Mucosa of descending colon (tissue), 3 donors: ENCODE data around the gene COL9A3. TPM values are rescaled to one million over a fixed set of nuclear protein-coding genes. Genes with fewer than 3 reads are reported as not detected.
"Not testable (repeated sequence)": the region's sequence is repeated elsewhere in the genome, so short reads cannot be mapped to it uniquely, and the experiment has no call there.

Source experiments
- ATAC-seq: fragments of 200-7000 bp; cut with Tn5 transposase; one replicate; pipeline ENCODE4 v1.9.1; 2020; ENCODE audit warnings: mild to moderate bottlenecking, moderate library complexity
- DNase-seq, 3 donors: peaks; one replicate each; pipeline ENCODE4 v3.0.0-alpha.2; 2020
- H3K36me3 ChIP-seq: fragments of 200-600 bp; one replicate; pipeline ENCODE4 v1.8.0; 2021; ENCODE audit warnings: low read depth, mild to moderate bottlenecking
- H3K4me1 ChIP-seq: fragments of 200-600 bp; one replicate; pipeline ENCODE4 v1.8.0; 2021; ENCODE audit warnings: low read depth, mild to moderate bottlenecking
- H3K4me3 ChIP-seq: fragments of 200-600 bp; one replicate; pipeline ENCODE4 v1.8.0; 2021; ENCODE audit warnings: mild to moderate bottlenecking
- H3K9me3 ChIP-seq: fragments of 200-600 bp; one replicate; pipeline ENCODE4 v1.8.0; 2021; ENCODE audit warnings: mild to moderate bottlenecking
- intact Hi-C, 2 donors: fragments of 100-400 bp; cut with DNase I in 1 of 2; cut with micrococcal nuclease in 1 of 2; formaldehyde crosslinking; loops; one replicate each; pipeline versions ENCODE4 v1.11.0 to v1.11.1; 2022; cut with DNase I, micrococcal nuclease
- total RNA-seq, 3 donors: library from RNA; stranded (reverse); fragmentation: NEBNext Ultra II Directional in 2 of 3; extraction: Animal tissue kit (Norgen Biotek cat#: 25700) in 2 of 3; gene quantifications; one replicate each; pipeline versions ENCODE4 v1.2.1 to v1.2.4, GENCODE V29; 2021 to 2023
- TF ChIP-seq, protein P1 (sequence below): fragments of 200-600 bp; IDR thresholded peaks from one replicate; pipeline ENCODE4 v1.8.0; 2022; ENCODE audit warnings: antibody characterized with exemption, mild to moderate bottlenecking
- donor health status: DM: no; HTN: no; CAD: no; lungs with moderate emphysema.
- donor health status: DM: no; HTN: no; CAD: no.
- donor health status: DM: no; HTN: yes; CAD: no.

COL9A3 gene
- total RNA-seq, 3 donors from 2014 or later, result 0.70 to 12.4 (median 2.3) TPM

DNA sequence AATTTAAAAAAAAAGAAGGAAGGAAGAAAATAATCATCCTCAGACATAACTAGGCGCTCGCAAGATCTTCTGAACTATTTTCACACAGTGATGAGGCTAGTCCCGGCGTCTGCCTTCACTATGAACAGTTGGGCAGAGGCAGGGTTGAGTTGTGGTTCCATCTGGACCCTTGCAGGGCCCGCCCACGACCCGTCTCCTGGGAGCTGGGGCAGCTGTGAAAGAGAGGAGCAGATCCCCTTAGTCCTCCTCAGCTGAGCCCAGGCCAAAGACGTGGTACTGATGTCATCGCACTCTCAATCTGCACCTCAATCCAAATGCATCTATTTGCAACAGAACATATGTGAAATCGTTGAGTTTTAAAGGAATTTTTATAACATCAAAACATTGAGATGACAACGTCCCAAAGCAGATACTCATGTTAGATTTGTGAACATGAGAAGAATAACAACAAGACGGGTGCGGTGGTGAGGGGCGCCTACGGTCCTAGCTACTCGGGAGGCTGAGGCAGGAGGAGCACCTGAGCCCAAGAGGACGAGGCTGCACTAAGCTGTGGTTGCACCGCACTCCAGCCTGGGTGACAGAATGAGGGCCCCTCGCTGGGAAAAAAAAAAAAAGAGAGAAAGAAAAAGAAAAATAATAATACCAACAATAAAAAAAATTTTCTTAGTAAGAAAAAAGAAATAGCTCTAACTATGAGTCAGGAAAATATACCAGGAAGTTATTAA is 29.5 kb downstream of the COL9A3 start:
- Histone ChIP-seq H3K4me3 (no peak overlapping the region), H3K9me3 (no peaks in the 10 kb centered on the region), H3K36me3 (no peaks in the 10 kb centered on the region), H3K4me1 (no peaks in the 10 kb centered on the region)
- ATAC-seq (no peak), DNase-seq (no peak)
- TF ChIP-seq, protein P1, sequence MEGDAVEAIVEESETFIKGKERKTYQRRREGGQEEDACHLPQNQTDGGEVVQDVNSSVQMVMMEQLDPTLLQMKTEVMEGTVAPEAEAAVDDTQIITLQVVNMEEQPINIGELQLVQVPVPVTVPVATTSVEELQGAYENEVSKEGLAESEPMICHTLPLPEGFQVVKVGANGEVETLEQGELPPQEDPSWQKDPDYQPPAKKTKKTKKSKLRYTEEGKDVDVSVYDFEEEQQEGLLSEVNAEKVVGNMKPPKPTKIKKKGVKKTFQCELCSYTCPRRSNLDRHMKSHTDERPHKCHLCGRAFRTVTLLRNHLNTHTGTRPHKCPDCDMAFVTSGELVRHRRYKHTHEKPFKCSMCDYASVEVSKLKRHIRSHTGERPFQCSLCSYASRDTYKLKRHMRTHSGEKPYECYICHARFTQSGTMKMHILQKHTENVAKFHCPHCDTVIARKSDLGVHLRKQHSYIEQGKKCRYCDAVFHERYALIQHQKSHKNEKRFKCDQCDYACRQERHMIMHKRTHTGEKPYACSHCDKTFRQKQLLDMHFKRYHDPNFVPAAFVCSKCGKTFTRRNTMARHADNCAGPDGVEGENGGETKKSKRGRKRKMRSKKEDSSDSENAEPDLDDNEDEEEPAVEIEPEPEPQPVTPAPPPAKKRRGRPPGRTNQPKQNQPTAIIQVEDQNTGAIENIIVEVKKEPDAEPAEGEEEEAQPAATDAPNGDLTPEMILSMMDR, result no peak
- intact Hi-C loops, result no loop called here

DNA sequence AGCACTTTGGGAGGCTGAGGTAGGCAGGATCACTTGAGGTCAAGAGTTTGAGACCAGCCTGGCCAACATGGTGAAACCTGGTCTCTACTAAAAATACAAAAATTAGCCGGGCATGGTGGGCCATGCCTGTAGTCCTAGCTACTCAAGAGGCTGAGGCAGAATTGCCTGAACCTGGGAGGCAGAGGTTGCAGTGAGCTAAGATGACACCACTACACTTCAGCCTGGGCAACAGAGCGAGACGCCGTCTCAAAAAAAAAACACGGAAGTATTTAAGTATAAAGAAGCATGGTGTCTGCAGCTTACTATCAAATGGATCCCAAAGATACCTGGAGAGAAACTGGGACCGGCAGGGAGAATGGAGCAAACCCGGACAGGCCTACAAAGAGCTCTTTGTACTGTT is 32.1 kb downstream of the COL9A3 start:
- H3K4me3 ChIP-seq, intact Hi-C loops, H3K9me3 ChIP-seq, H3K4me1 ChIP-seq, DNase-seq, ATAC-seq, H3K36me3 ChIP-seq: not testable (repeated sequence)

GRCh38 chr20:62849431-62849830 is 32.6 kb downstream of the COL9A3 start:
- DNase-seq (no peak), ATAC-seq (no peak)
- intact Hi-C loops, result no loop called here
- Histone ChIP-seq H3K9me3 (no peaks in the 10 kb centered on the region), H3K36me3 (no peaks in the 10 kb centered on the region), H3K4me1 (no peaks in the 10 kb centered on the region), H3K4me3 (no peak overlapping the region)
- TF ChIP-seq, protein P1, result no peak

- ATAC-seq (no peak), DNase-seq (no peak)
- Histone ChIP-seq H3K9me3 (no peaks in the 10 kb centered on the region), H3K4me1 (no peaks in the 10 kb centered on the region), H3K4me3 (no peak overlapping the region), H3K36me3 (no peaks in the 10 kb centered on the region)
- intact Hi-C loops, result no loop called here
- TF ChIP-seq, protein P1, result no peak
Measured at GRCh38 chr20:62850333-62850974, 33.6 kb downstream of the COL9A3 start.

DNA sequence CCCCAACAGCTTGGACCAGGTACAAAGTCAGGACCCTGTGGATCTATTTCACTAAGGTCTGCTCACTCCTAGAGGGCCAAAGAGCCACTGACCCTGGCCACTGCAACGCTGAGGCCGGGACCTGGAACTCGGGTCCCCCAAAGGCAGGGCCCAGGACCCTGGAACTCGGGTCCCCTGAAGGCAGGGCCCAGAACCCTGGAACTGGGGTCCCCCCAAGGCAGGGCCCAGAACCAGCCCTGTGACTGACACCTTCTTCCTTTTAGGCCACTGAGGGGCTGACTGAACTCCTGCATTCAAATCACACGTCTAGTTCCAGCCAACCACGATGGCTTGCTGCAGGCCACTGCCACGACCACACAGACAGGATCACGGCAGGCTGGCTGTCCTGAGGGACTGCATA is 35.3 kb downstream of the COL9A3 start:
- Histone ChIP-seq H3K4me1 (no peaks in the 10 kb centered on the region), H3K4me3 (no peak overlapping the region), H3K36me3 (no peaks in the 10 kb centered on the region), H3K9me3 (no peaks in the 10 kb centered on the region)
- ATAC-seq (no peak), DNase-seq (no peak)
- TF ChIP-seq, protein P1, result no peak
- intact Hi-C loops, result no loop called here

DNA sequence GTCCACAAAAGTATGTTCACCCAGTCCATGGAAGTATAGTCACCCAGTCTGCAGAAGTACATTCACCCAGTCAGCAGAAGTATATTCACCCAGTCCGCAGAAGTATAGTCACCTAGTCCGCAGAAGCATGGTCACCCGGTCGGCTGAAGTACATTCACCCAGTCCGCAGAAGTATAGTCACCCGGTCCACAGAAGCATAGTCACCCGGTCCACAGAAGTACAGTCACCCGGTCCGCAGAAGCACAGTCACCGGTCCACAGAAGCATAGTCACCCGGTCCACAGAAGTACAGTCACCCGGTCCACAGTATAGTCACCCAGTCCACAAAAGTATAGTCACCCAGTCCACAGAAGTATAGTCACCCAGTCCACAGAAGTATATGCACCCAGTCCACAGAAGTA is 36.0 kb downstream of the COL9A3 start:
- no peaks in the 10 kb centered on the region for H3K36me3 ChIP-seq

GRCh38 chr20:62853304-62853703 is 36.5 kb downstream of the COL9A3 start:
- ATAC-seq, DNase-seq, H3K36me3 ChIP-seq, H3K9me3 ChIP-seq, H3K4me1 ChIP-seq, intact Hi-C loops, H3K4me3 ChIP-seq: not testable (repeated sequence)

More for the DNA sequence above, 36.0 kb downstream of the COL9A3 start:
- TF ChIP-seq, protein P1, result no peak
- intact Hi-C loops, result no loop called here
- ATAC-seq, result no peak
- no peak for DNase-seq
- Histone ChIP-seq H3K9me3 (no peaks in the 10 kb centered on the region), H3K4me1 (no peaks in the 10 kb centered on the region), H3K4me3 (no peak overlapping the region)
